Measurements from ENCODE around the gene CLSTN2.

Gene CLSTN2

DNA sequence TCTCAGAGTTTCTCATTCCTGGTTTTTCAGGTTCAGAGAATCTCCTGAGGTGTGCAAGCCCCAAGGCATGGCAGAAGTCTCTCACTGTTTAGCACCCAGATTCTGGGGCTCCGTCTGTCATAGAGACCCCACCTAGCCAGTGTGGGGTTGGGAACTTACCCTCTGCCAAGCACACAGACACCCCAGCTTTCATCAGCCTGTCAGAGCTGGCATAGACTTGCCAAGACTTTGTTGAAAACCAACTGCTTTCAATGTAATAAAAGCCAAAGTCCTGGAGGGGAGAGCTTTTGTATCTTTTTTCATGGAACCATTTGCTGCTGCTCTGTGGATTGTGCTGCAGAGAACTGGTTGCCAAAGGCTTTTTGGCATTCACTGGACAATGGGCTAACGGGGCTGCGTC lies 401.5 kb downstream of the CLSTN2 start:
- no peaks in the 10 kb centered on the region for H3K79me2 ChIP-seq (ENCODE audit: insufficient read depth, low read depth)

GRCh38 chr3:140338916-140339315 lies 403.9 kb downstream of the CLSTN2 start:
- no peaks in the 10 kb centered on the region for H3K36me3 ChIP-seq (ENCODE audit: insufficient read depth)
- no peaks in the 10 kb centered on the region for H3K27me3 ChIP-seq (ENCODE audit: insufficient read depth, low read depth)
- TF ChIP-seq CTCF (conservative IDR thresholded peaks at IDR 0.05; ENCODE audit: low read depth, low read length), result no peak
- no peak overlapping the region for H3K4me3 ChIP-seq (IDR thresholded peaks at IDR 0.05; ENCODE audit: insufficient read depth, low read depth, low read length)
- H2AFZ ChIP-seq (ENCODE audit: low read depth), result no peak overlapping the region
- H3K27ac ChIP-seq, result no peak overlapping the region
- no peak overlapping the region for H3K9ac ChIP-seq
- H3K79me2 ChIP-seq (ENCODE audit: insufficient read depth, low read depth), result no peaks in the 10 kb centered on the region
- H3K4me1 ChIP-seq (ENCODE audit: low read depth, poor library complexity, severe bottlenecking), result no peaks in the 10 kb centered on the region
- H4K20me1 ChIP-seq (ENCODE audit: insufficient read depth), result no peaks in the 10 kb centered on the region
- no peak overlapping the region for H3K4me2 ChIP-seq

More for the DNA sequence above, 401.5 kb downstream of the CLSTN2 start:
- no peak overlapping the region for H3K9ac ChIP-seq
- H2AFZ ChIP-seq (ENCODE audit: low read depth), result no peak overlapping the region
- H3K36me3 ChIP-seq (ENCODE audit: insufficient read depth), result no peaks in the 10 kb centered on the region
- no peak overlapping the region for H3K27ac ChIP-seq
- H3K4me2 ChIP-seq, result no peak overlapping the region
- H3K27me3 ChIP-seq (ENCODE audit: insufficient read depth, low read depth), result no peaks in the 10 kb centered on the region
- H3K4me3 ChIP-seq (IDR thresholded peaks at IDR 0.05; ENCODE audit: insufficient read depth, low read depth, low read length), result no peak overlapping the region
- no peaks in the 10 kb centered on the region for H3K4me1 ChIP-seq (ENCODE audit: low read depth, poor library complexity, severe bottlenecking)
- H4K20me1 ChIP-seq (ENCODE audit: insufficient read depth), result no peaks in the 10 kb centered on the region
- TF ChIP-seq CTCF (conservative IDR thresholded peaks at IDR 0.05; ENCODE audit: low read depth, low read length), result no peak

- H3K4me3 ChIP-seq (IDR thresholded peaks at IDR 0.05; ENCODE audit: insufficient read depth, low read depth, low read length), result no peak overlapping the region
- H4K20me1 ChIP-seq (ENCODE audit: insufficient read depth), result no peaks in the 10 kb centered on the region
- H3K9ac ChIP-seq, result no peak overlapping the region
- no peak overlapping the region for H3K27ac ChIP-seq
- TF ChIP-seq CTCF (conservative IDR thresholded peaks at IDR 0.05; ENCODE audit: low read depth, low read length), result no peak
- no peak overlapping the region for H2AFZ ChIP-seq (ENCODE audit: low read depth)
- no peaks in the 10 kb centered on the region for H3K79me2 ChIP-seq (ENCODE audit: insufficient read depth, low read depth)
- no peaks in the 10 kb centered on the region for H3K27me3 ChIP-seq (ENCODE audit: insufficient read depth, low read depth)
- H3K4me2 ChIP-seq, result no peak overlapping the region
- H3K4me1 ChIP-seq (ENCODE audit: low read depth, poor library complexity, severe bottlenecking), result no peaks in the 10 kb centered on the region
- H3K36me3 ChIP-seq (ENCODE audit: insufficient read depth), result no peaks in the 10 kb centered on the region
These were observed 406.2 kb downstream of the CLSTN2 start for GRCh38 chr3:140341203-140341602.

GRCh38 chr3:140341817-140342403 lies 406.9 kb downstream of the CLSTN2 start:
- TF ChIP-seq CTCF (conservative IDR thresholded peaks at IDR 0.05; ENCODE audit: low read depth, low read length), result no peak
- H3K4me1 ChIP-seq (ENCODE audit: low read depth, poor library complexity, severe bottlenecking), result no peaks in the 10 kb centered on the region
- no peak overlapping the region for H2AFZ ChIP-seq (ENCODE audit: low read depth)
- no peaks in the 10 kb centered on the region for H4K20me1 ChIP-seq (ENCODE audit: insufficient read depth)
- no peak overlapping the region for H3K27ac ChIP-seq
- H3K36me3 ChIP-seq (ENCODE audit: insufficient read depth), result no peaks in the 10 kb centered on the region
- no peaks in the 10 kb centered on the region for H3K27me3 ChIP-seq (ENCODE audit: insufficient read depth, low read depth)
- H3K4me2 ChIP-seq, result no peak overlapping the region
- H3K79me2 ChIP-seq (ENCODE audit: insufficient read depth, low read depth), result no peaks in the 10 kb centered on the region
- H3K9ac ChIP-seq, result no peak overlapping the region
- no peak overlapping the region for H3K4me3 ChIP-seq (IDR thresholded peaks at IDR 0.05; ENCODE audit: insufficient read depth, low read depth, low read length)
